ENCODE results near the gene AIMP2.
A peak's percentile ranks its signal among the peaks of the same experiment; 100 is the strongest.

The AIMP2 gene

GRCh38 chr7:6020371-6021286 is 11.6 kb downstream of the AIMP2 start:
- H3K23ac ChIP-seq (ENCODE audit: low read length): no peak overlapping the region
- H3K18ac ChIP-seq (ENCODE audit: low read length): no peak overlapping the region
- H2AK5ac ChIP-seq (ENCODE audit: low read length): no peak overlapping the region
- no peak overlapping the region for H3K4me2 ChIP-seq (ENCODE audit: low read length)
- no peaks in the 10 kb centered on the region for H3K4me1 ChIP-seq (ENCODE audit: control insufficient read depth, low read depth, low read length)
- no CpG with 5 or more reads among the region's 11 CpGs for WGBS (ENCODE audit: extremely low coverage, insufficient coverage, low lambda C conversion rate)
- no peaks in the 10 kb centered on the region for H3K27me3 ChIP-seq (ENCODE audit: insufficient read depth, low read length, poor library complexity)
- H3K4me3 ChIP-seq (ENCODE audit: low read length): no peak overlapping the region
- H2BK120ac ChIP-seq (ENCODE audit: low read depth, low read length): no peak overlapping the region
- no peak overlapping the region for H2BK15ac ChIP-seq (replicated peaks; ENCODE audit: low read depth)
- no peak overlapping the region for H3K27ac ChIP-seq (ENCODE audit: low read depth, low read length)
- no peak overlapping the region for H4K8ac ChIP-seq (ENCODE audit: low read depth, low read length)
- no peak overlapping the region for H4K5ac ChIP-seq (ENCODE audit: low read length)
- H3K79me1 ChIP-seq (ENCODE audit: low read length): peaks cover 3% of the 10 kb centered on the region
- no peaks in the 10 kb centered on the region for H3K79me2 ChIP-seq (ENCODE audit: control insufficient read depth, insufficient read depth, low read length)
- H3K56ac ChIP-seq (ENCODE audit: low read length): no peak overlapping the region
- H3K9ac ChIP-seq (ENCODE audit: low read length): no peak overlapping the region
- DNase-seq: no peak
- H3K36me3 ChIP-seq (ENCODE audit: control insufficient read depth, insufficient read depth, low read length): peaks cover 16% of the 10 kb centered on the region
- H3K4ac ChIP-seq (ENCODE audit: low read depth, low read length): no peak overlapping the region
- H2BK5ac ChIP-seq (ENCODE audit: low read length): no peak overlapping the region

DNA sequence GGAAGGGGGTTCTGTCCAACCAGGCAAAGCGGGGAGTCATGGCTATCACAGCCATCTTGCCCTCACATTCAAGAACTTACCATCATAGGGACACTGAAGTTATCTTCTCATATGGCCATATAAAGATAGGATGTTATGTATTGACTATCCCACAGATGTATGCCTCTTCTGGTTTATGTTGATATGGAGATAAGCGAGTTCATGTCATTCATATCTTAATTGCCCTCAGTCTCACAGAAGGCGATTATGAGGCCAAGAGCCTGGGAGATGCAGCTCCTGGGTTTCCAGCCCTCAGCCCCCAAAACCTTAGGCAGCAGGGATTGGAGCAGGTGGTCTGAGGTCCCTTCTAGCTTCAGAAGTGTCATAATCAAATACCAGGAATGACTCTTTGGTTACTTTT is 13.6 kb downstream of the AIMP2 start:
- Histone ChIP-seq H3K27ac (ENCODE audit: low read depth, low read length) (no peak overlapping the region), H3K36me3 (ENCODE audit: control insufficient read depth, insufficient read depth, low read length) (peaks cover 15% of the 10 kb centered on the region), H3K4ac (ENCODE audit: low read depth, low read length) (no peak overlapping the region), H4K8ac (ENCODE audit: low read depth, low read length) (no peak overlapping the region), H3K4me3 (ENCODE audit: low read length) (no peak overlapping the region), H3K4me1 (ENCODE audit: control insufficient read depth, low read depth, low read length) (no peaks in the 10 kb centered on the region), H2BK120ac (ENCODE audit: low read depth, low read length) (no peak overlapping the region), H3K4me2 (ENCODE audit: low read length) (no peak overlapping the region), H3K27me3 (ENCODE audit: insufficient read depth, low read length, poor library complexity) (no peaks in the 10 kb centered on the region), H3K23ac (ENCODE audit: low read length) (no peak overlapping the region), H3K9ac (ENCODE audit: low read length) (no peak overlapping the region), H3K56ac (ENCODE audit: low read length) (no peak overlapping the region), H3K79me1 (ENCODE audit: low read length) (peaks cover 3% of the 10 kb centered on the region), H4K5ac (ENCODE audit: low read length) (no peak overlapping the region), H3K18ac (ENCODE audit: low read length) (no peak overlapping the region), H2BK5ac (ENCODE audit: low read length) (no peak overlapping the region), H2BK15ac (replicated peaks; ENCODE audit: low read depth) (no peak overlapping the region), H3K79me2 (ENCODE audit: control insufficient read depth, insufficient read depth, low read length) (no peaks in the 10 kb centered on the region), H2AK5ac (ENCODE audit: low read length) (no peak overlapping the region)
- no CpG with 5 or more reads among the region's 3 CpGs for WGBS (ENCODE audit: extremely low coverage, insufficient coverage, low lambda C conversion rate)
- DNase-seq: no peak

- no CpG with 5 or more reads among the region's 7 CpGs for WGBS (ENCODE audit: extremely low coverage, insufficient coverage, low lambda C conversion rate)
- Histone ChIP-seq H3K18ac (ENCODE audit: low read length) (no peak overlapping the region), H4K5ac (ENCODE audit: low read length) (no peak overlapping the region), H3K36me3 (ENCODE audit: control insufficient read depth, insufficient read depth, low read length) (peaks cover 16% of the 10 kb centered on the region), H3K79me1 (ENCODE audit: low read length) (peaks cover 3% of the 10 kb centered on the region), H4K8ac (ENCODE audit: low read depth, low read length) (no peak overlapping the region), H3K9ac (ENCODE audit: low read length) (no peak overlapping the region), H2BK15ac (replicated peaks; ENCODE audit: low read depth) (no peak overlapping the region), H2AK5ac (ENCODE audit: low read length) (no peak overlapping the region), H3K27me3 (ENCODE audit: insufficient read depth, low read length, poor library complexity) (no peaks in the 10 kb centered on the region), H3K56ac (ENCODE audit: low read length) (no peak overlapping the region), H3K4me2 (ENCODE audit: low read length) (no peak overlapping the region), H3K4ac (ENCODE audit: low read depth, low read length) (no peak overlapping the region), H3K4me1 (ENCODE audit: control insufficient read depth, low read depth, low read length) (no peaks in the 10 kb centered on the region), H3K23ac (ENCODE audit: low read length) (no peak overlapping the region), H2BK120ac (ENCODE audit: low read depth, low read length) (no peak overlapping the region), H3K27ac (ENCODE audit: low read depth, low read length) (no peak overlapping the region), H3K4me3 (ENCODE audit: low read length) (no peak overlapping the region), H2BK5ac (ENCODE audit: low read length) (no peak overlapping the region), H3K79me2 (ENCODE audit: control insufficient read depth, insufficient read depth, low read length) (no peaks in the 10 kb centered on the region)
- no peak for DNase-seq
These were observed 14.9 kb downstream of the AIMP2 start for GRCh38 chr7:6023974-6024435.

DNA sequence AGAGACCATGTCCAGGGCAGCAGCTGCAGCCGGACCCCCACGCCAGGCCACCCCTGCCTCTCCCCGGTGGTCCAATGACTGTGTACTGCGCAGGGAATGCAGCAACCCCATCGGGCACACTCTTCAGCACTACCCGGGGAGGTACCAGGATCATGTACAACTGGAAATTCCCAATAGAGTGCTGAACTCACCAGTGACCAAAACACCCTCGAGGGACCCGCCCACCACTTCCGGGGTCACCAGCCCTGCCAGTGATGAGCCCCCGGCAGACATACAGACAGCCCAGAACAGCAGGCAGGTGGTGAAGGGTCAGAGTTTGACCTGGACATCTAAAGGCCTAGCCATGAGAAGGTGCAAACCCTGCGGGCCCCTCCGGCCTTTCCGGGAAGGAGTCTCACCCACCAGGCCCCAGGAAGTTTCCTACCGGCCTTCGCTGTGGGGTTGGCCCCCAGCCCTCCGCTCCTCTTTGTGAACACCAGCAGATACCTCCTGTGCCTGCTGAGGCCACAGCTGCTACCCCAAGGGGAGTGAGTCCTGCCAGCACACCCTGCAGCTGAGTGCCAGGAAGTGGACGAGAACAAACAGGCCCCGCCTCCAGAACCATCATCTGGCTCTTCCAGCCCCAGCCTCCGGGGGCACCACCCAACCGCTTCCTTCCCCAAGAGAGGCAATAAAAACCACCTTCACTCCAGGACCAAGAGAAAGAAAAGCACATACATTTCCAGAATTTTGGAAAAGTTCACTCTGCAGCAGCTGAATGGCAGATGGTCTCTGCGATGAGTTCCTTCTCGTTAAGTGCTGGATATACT is 17.1 kb downstream of the AIMP2 start:
- Histone ChIP-seq H3K79me1 (ENCODE audit: low read length) (peaks cover 2% of the 10 kb centered on the region), H3K27me3 (ENCODE audit: insufficient read depth, low read length, poor library complexity) (no peaks in the 10 kb centered on the region), H3K27ac (ENCODE audit: low read depth, low read length) (no peak overlapping the region), H2BK120ac (ENCODE audit: low read depth, low read length) (no peak overlapping the region), H3K4me3 (ENCODE audit: low read length) (no peak overlapping the region), H2BK15ac (replicated peaks; ENCODE audit: low read depth) (no peak overlapping the region), H3K4me2 (ENCODE audit: low read length) (no peak overlapping the region), H3K4me1 (ENCODE audit: control insufficient read depth, low read depth, low read length) (no peaks in the 10 kb centered on the region), H4K5ac (ENCODE audit: low read length) (no peak overlapping the region), H3K23ac (ENCODE audit: low read length) (no peak overlapping the region), H2AK5ac (ENCODE audit: low read length) (no peak overlapping the region), H4K8ac (ENCODE audit: low read depth, low read length) (no peak overlapping the region), H3K18ac (ENCODE audit: low read length) (no peak overlapping the region), H3K79me2 (ENCODE audit: control insufficient read depth, insufficient read depth, low read length) (no peaks in the 10 kb centered on the region), H3K9ac (ENCODE audit: low read length) (no peak overlapping the region), H3K56ac (ENCODE audit: low read length) (no peak overlapping the region), H2BK5ac (ENCODE audit: low read length) (no peak overlapping the region), H3K4ac (ENCODE audit: low read depth, low read length) (no peak overlapping the region), H3K36me3 (ENCODE audit: control insufficient read depth, insufficient read depth, low read length) (peaks cover 16% of the 10 kb centered on the region)
- no CpG with 5 or more reads among the region's 22 CpGs for WGBS (ENCODE audit: extremely low coverage, insufficient coverage, low lambda C conversion rate)
- peak; percentile 77 for DNase-seq

DNA sequence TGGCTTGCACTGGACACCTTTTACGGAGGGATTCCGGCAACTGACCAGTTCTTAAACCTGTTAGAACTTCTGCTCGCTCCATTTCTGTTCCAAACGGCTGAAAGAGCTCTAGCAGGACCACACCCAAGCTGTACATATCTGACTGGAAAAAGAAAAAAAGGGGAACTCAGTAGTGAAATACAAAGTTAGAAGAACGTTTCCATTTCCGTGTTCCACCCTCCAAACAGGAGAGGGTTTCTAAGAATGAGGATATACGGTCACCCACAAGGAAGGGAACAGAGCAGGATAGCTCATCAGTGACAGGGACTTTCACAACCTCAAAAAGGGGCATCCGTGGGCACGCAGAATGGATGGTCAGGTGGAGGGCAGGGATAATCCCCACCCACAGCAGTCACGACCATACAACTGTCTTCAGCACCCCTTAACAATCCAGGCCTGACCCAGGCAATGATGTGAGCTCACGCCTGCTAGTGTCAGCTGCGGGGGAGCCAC is 17.8 kb downstream of the AIMP2 start:
- Histone ChIP-seq H3K27me3 (ENCODE audit: insufficient read depth, low read length, poor library complexity) (no peaks in the 10 kb centered on the region), H3K4me3 (ENCODE audit: low read length) (no peak overlapping the region), H3K79me2 (ENCODE audit: control insufficient read depth, insufficient read depth, low read length) (no peaks in the 10 kb centered on the region), H2BK5ac (ENCODE audit: low read length) (no peak overlapping the region), H2BK15ac (replicated peaks; ENCODE audit: low read depth) (no peak overlapping the region), H3K23ac (ENCODE audit: low read length) (no peak overlapping the region), H4K8ac (ENCODE audit: low read depth, low read length) (no peak overlapping the region), H3K56ac (ENCODE audit: low read length) (no peak overlapping the region), H2BK120ac (ENCODE audit: low read depth, low read length) (no peak overlapping the region), H3K4me2 (ENCODE audit: low read length) (no peak overlapping the region), H3K79me1 (ENCODE audit: low read length) (peaks cover 5% of the 10 kb centered on the region), H3K18ac (ENCODE audit: low read length) (no peak overlapping the region), H4K5ac (ENCODE audit: low read length) (no peak overlapping the region), H3K27ac (ENCODE audit: low read depth, low read length) (no peak overlapping the region), H3K9ac (ENCODE audit: low read length) (no peak overlapping the region), H3K4ac (ENCODE audit: low read depth, low read length) (no peak overlapping the region), H2AK5ac (ENCODE audit: low read length) (no peak overlapping the region), H3K36me3 (ENCODE audit: control insufficient read depth, insufficient read depth, low read length) (peaks cover 19% of the 10 kb centered on the region), H3K4me1 (ENCODE audit: control insufficient read depth, low read depth, low read length) (no peaks in the 10 kb centered on the region)
- DNase-seq: no peak
- WGBS (ENCODE audit: extremely low coverage, insufficient coverage, low lambda C conversion rate): no CpG with 5 or more reads among the region's 12 CpGs
